Stimulated activated CD4-positive, alpha-beta T cell treated with anti-CD3 and anti-CD28 coated beads, Interleukin-1b, Interleukin-23, amount 100 ng/mL, for 4 hours (primary cell): ENCODE data around the gene IFT52.
"Not testable (repeated sequence)": the region's sequence is repeated elsewhere in the genome, so short reads cannot be mapped to it uniquely, and the experiment has no call there.

Experiments used
- DNase-seq, 2 donors: peaks; one replicate each; pipeline ENCODE4 v3.0.0-alpha.2; 2020; ENCODE audit warnings: low read depth in 2 of 2

IFT52 gene

GRCh38 chr20:43567477-43567876 is 23.3 kb upstream of the IFT52 start:
- DNase-seq: no peak

- DNase-seq: no peak
These were observed 22.0 kb upstream of the IFT52 start for GRCh38 chr20:43568706-43569105.

DNA sequence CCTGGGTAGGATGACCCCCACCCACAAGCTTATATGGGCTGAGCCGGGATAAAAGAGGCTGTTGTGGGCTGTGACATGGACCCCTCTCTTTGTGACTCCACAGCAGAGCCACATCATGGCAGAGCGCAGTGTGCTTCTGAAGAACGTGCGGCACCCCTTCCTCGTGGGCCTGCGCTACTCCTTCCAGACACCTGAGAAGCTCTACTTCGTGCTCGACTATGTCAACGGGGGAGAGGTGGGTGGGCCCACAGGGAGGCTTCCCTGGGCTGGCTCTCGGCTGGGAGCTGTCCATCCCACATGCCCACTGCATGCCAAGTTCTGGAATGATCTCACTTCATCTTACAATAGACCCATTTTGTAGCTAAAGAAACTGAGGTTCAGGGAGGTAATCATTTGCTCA is 21.5 kb upstream of the IFT52 start:
- DNase-seq: no peak

DNA sequence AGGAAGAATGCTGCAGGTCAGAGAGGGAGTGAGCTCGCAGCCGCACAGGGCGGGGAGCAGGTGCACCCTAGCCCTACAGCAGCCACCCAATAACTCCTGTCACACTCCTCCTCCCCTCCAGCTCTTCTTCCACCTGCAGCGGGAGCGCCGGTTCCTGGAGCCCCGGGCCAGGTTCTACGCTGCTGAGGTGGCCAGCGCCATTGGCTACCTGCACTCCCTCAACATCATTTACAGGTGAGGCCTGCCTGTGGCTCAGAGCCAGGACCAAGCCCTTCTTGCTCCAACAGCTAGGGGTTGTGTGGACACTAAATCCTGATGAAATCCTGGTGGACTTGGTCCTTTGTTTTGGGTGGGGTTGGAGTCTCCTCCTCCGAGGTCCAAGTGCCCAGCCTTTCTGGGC is 20.2 kb upstream of the IFT52 start:
- DNase-seq: no peak

- DNase-seq: no peak
These were observed 19.4 kb upstream of the IFT52 start for GRCh38 chr20:43571310-43571709.

DNA sequence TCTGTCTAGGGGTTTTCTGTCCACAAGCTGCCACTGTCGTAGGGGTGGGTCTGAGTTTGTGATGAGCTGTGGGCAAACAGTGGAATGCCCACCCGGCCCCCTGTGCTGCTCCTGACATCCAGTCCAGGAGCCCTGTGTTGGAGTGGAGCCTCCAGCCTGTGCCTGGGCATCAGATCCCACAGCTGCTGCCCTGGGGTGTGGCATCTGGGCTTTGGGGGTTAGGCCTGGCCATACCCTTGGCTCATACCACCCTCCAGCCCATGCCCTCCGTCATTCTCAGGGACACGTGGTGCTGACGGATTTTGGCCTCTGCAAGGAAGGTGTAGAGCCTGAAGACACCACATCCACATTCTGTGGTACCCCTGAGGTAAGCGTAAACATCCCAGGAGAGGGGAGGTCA is 19.0 kb upstream of the IFT52 start:
- DNase-seq: no peak

- no peak for DNase-seq
These were observed 17.8 kb upstream of the IFT52 start for GRCh38 chr20:43572891-43573290.

DNA sequence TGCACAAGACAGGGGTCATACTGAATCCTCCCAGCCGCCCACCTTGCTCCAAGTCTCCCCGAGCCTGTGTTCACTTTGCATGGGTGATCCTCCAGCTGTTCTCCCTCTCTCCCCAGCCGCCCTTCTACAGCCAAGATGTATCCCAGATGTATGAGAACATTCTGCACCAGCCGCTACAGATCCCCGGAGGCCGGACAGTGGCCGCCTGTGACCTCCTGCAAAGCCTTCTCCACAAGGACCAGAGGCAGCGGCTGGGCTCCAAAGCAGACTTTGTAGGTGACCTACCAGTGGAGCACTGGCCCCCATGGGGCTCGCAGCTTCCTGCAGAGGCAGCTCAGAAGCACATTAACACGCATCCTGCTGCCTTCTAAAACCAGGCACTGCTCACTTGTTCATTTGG is 14.6 kb upstream of the IFT52 start:
- no peak for DNase-seq

DNA sequence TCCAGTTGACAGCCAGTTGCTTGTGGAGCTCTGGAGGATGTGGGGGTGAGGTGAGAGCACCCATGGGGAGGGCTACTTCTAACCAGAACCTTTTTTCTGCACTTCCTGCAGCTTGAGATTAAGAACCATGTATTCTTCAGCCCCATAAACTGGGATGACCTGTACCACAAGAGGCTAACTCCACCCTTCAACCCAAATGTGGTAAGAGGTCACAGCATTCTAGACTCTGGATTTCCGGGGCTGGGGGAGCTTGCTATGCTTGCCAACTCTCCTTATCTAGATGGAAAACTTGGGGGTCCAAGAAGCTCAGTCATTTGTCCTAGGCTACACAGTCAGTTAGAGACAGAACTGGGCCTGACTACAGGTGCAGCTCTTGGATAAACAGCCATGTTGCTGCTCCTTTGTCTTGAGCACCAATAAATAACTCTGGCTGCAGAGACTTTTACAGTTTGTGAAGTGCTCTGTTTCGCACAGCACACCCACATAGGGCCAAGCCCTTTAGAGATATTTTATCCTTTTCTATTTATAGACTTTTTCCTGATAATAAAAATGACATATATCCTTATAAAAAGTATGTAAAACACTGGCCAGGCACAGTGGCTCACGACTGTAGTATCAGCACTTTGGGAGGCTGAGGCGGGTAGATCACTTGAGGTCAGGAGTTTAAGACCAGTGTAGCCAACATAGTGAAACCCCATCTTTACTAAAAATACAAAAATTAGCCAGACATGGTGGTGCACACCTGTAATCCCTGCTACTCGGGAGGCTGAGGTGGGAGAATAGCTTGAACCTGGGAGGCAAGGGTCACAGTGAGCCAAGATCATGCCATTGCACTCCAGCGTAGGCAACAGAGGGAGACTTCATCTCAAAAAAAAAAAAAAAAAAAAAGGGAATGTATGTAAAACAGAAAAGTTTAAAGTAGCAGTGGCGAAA is 10.6 kb upstream of the IFT52 start:
- DNase-seq: no peak

GRCh38 chr20:43583133-43583864 is 7.4 kb upstream of the IFT52 start:
- DNase-seq: no peak

GRCh38 chr20:43583982-43584432 is 6.7 kb upstream of the IFT52 start:
- DNase-seq: no peak

GRCh38 chr20:43584448-43585136 is 6.1 kb upstream of the IFT52 start:
- no peak for DNase-seq

DNA sequence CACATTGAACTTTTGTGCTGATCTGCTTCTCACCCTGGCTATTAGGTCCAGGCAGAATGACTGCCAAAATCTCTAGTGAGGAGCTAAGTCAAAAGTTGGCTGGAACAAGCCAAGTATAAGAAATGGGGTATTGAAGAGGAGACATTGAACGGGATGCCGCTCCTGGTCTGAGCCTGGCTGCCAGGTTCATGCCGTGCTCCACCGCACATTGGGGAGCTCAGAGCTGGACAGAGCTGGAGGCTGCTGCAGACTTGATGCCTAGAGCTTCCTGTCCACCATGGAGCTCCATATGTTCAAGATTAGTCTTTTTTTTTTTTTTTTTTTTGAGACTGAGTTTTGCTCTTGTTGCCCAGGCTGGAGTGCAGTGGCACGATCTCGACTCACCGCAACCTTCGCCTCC is 4.1 kb upstream of the IFT52 start:
- DNase-seq: no peak

DNA sequence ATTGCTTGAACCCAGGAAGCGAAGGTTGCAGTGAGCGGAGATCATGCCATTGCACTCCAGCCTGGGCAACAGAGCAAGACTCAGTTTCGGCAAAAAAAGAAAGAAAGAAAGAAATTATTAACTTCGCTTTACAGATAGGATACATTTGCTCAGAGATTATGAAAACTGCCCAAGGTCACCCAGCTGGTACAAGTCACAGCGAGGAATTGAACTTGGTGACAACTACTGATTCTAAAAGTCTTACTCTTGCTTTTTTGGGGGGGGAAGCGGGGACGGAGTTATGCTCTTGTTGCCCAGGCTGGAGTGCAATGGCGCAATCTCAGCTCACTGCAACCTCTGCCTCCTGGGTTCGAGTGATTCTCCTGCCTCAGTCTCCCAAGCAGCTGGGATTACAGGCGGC is 2.2 kb upstream of the IFT52 start:
- DNase-seq: not testable (repeated sequence)

- no peak for DNase-seq
These were observed 723 bp upstream of the IFT52 start for GRCh38 chr20:43590036-43590391.

- not testable (repeated sequence) for DNase-seq
These were observed 11.2 kb downstream of the IFT52 start for GRCh38 chr20:43601960-43602359.

GRCh38 chr20:43603124-43603523 is 12.4 kb downstream of the IFT52 start:
- no peak for DNase-seq

- no peak for DNase-seq
These were observed 15.0 kb downstream of the IFT52 start for GRCh38 chr20:43605715-43606114.

DNA sequence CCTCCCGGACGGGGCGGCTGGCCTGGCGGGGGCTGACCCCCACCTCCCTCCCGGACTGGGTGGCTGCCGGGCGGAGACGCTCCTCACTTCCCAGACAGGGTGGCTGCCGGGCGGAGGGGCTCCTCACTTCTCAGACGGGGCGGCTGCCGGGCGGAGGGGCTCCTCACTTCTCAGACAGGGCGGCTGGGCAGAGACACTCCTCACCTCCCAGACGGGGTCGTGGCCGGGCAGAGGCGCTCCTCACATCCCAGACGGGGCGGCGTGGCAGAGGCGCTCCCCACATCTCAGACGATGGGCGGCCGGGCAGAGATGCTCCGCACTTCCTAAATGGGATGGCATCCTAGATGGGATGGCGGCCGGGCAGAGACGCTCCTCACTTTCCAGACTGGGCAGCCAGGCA is 16.5 kb downstream of the IFT52 start:
- DNase-seq: not testable (repeated sequence)

DNA sequence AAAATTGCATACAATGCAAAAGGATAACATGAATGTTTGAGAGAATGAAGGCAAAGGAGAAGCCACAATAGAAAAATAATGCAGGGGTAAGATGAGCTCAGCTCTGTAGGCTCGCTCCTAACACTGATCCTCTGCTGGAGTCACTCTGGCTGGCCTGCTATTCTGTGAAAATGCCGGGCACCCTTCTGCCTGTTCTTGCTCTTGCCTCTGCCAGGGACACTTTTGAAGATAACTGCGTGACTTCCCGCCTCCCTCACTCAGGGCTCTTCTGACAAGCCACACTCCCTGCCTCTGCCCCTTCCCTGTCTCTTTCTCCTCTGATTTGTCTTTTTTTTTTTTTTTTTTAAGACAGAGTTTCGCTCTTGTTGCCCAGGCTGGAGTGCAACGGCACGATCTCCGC is 40.9 kb downstream of the IFT52 start:
- DNase-seq: no peak

DNA sequence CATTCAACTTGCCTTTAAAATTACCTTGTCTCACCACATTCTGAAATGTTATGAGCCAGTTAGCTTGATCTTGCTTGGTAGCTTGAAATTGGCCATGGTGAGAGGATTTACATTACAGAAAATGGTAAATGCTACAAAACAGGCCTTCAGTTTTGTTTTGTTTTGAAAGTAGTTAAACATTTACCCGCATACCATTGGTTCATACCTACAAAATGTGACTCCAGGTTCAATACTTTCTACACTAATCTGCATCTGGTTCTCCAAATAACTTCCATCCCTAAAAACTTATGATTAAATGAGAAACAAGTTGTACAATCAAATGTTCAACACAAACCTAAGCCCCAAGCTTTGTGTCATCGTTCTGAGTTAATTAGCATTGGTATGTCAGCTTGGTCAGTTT is 45.7 kb downstream of the IFT52 start:
- no peak for DNase-seq

DNA sequence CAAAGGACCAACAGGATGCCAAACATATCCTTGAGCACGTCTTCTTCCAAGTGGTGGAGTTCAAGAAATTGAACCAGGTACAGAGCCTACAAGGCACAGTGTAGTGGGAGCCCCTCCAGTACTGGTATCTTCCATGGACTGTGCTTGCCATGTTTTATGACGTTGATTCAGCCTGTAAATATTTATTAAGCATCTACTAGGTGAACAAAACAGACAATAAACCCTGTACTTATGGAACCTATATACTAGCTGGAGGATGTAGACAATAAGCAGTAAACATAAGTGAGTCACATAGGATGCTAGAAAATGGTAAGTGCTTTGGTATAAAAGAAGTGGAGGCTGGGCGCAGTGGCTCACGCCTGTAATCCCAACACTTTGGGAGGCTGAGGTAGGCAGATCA is 51.8 kb downstream of the IFT52 start:
- DNase-seq: no peak
